GM12864 (cell line): ENCODE data around the gene KLRF1.
A peak's percentile ranks its signal among the peaks of the same experiment; 100 is the strongest.

Experiments
- DNase-seq: peaks from one replicate; pipeline ENCODE4 v3.0.0-alpha.2; 2011; ENCODE audit warnings: low read depth
- H3K4me3 ChIP-seq: 2 replicates; pipeline ENCODE4 v1.5.1; 2011; ENCODE audit warnings: mild to moderate bottlenecking, low read depth, low read length, control low read depth
- TF ChIP-seq, protein P1 (sequence below): IDR thresholded peaks from 2 replicates; pipeline ENCODE4 v1.5.1; 2011; ENCODE audit warnings: low read depth, mild to moderate bottlenecking, moderate library complexity, low read length, control low read depth, inconsistent platforms; ENCODE audit errors: missing control alignments

Gene KLRF1

DNA sequence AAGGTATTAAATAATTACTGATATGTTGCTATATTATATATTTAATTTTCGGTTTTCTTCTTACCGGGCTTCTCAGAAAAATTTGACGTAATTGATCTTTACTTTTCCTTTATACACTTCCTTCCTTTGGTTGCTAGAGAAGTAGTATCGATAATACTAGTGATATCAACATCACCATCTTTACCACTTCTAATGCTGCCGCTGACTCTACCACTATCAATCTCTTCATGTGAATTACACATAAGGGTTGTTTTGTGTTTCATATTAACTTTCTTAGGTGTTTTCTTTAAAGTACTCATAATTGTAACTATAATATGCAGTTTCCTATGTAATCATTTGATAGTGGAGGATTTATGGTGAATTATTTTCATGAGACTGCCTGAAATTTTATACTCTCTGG lies 30.9 kb upstream of the KLRF1 start:
- TF ChIP-seq, protein P1, sequence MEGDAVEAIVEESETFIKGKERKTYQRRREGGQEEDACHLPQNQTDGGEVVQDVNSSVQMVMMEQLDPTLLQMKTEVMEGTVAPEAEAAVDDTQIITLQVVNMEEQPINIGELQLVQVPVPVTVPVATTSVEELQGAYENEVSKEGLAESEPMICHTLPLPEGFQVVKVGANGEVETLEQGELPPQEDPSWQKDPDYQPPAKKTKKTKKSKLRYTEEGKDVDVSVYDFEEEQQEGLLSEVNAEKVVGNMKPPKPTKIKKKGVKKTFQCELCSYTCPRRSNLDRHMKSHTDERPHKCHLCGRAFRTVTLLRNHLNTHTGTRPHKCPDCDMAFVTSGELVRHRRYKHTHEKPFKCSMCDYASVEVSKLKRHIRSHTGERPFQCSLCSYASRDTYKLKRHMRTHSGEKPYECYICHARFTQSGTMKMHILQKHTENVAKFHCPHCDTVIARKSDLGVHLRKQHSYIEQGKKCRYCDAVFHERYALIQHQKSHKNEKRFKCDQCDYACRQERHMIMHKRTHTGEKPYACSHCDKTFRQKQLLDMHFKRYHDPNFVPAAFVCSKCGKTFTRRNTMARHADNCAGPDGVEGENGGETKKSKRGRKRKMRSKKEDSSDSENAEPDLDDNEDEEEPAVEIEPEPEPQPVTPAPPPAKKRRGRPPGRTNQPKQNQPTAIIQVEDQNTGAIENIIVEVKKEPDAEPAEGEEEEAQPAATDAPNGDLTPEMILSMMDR: no peak
- no peak overlapping the region for H3K4me3 ChIP-seq
- DNase-seq: no peak

DNA sequence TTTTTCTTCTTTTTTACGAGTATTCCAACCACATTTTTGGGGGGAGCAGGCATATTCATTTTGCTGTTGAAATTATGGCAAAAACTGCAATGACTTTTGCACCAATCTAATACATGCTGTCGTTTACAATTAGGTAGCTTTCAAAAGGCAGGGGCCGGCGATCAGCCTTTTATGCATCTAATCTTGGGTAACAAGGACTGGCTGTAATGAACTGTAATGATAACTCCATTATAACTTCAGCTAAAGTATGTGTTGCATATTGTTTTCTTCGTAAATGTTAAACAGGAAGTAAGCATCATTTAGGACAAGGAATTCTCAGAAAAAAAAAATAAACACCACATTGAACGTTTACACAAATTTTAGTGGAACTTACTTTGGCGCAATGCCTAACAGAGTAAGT lies 30.3 kb upstream of the KLRF1 start:
- no peak overlapping the region for H3K4me3 ChIP-seq
- DNase-seq: no peak
- TF ChIP-seq, protein P1: no peak

DNA sequence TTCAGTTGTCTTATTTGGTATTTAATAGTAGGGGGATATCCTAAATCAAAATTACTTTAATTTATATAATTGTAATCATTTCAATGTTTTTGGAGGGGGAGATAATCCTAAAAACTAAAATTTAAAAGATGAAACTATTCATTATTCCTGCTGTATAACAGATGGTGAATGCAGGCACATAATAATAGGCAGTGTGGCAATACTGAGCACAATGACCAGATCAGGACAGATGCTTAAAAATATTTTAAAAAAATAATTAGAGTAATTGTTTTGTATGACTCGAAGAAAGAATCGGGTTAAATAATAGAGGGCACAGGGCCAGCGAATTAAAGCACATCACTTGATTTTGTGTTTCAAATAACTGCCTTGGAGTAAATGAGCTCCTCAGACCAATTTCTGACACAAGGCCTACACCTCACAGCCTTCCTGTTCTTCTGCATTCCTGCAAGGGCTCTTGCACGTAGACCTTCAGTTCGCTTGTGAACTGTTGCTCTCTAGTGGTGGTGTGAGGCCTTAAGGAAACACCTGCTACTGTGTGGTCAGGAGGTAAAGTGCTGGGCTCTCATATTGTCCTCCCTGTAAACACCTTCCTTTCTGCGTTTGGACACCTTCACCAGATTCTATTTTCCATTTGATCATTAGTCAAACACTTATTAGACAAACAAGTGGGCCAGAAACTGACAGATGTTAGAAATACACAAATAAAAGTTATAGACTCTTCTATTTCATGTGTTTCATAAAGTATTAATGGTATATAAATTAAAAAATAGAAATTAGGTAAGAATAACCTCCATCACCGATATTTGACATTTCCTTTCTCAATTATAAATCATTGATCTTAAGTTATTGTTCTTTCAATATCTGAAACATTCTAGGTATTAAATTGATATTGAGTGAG lies 29.3 kb upstream of the KLRF1 start:
- H3K4me3 ChIP-seq: no peak overlapping the region
- TF ChIP-seq, protein P1: peak; percentile 86
- DNase-seq: peak; percentile 84

DNA sequence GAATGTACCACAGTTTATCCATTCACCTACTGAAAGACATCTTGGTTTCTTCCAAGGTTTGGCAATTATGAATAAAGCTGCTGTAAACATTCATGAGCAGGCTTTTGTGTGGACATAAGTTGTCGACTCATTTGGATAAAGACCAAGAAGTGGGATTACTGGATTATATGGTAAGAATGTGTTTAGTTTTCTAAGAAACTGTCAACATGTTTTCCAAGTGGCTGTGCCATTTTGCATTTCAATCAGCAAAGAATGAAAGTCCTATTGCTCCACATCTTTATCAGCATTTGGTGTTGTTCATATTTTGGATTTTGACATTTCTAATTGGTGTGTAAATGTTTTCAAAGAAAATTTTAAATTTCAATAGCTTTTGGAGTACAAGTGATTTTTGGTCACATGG lies 27.3 kb upstream of the KLRF1 start:
- TF ChIP-seq, protein P1: no peak
- H3K4me3 ChIP-seq: no peak overlapping the region
- no peak for DNase-seq

DNA sequence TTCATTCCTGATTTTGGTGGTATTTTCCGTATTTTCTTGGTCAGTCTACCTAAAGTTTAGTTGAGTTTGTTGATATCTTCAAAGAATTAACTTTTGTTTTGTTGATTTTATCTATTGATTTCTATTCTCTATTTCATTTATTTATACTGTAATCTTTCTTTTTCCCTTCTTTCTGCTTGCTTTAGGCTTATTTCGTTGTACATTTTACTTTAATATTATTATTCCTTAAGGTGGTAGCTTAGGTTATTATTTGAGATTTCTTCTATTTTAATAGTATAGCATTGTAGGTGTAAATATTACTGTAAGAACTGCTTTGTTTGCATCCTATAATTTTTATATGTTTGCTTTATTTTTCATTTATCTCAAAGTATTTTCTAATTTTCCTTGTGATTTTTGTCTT lies 21.4 kb upstream of the KLRF1 start:
- TF ChIP-seq, protein P1: no peak
- no peak for DNase-seq
- H3K4me3 ChIP-seq: no peak overlapping the region

DNA sequence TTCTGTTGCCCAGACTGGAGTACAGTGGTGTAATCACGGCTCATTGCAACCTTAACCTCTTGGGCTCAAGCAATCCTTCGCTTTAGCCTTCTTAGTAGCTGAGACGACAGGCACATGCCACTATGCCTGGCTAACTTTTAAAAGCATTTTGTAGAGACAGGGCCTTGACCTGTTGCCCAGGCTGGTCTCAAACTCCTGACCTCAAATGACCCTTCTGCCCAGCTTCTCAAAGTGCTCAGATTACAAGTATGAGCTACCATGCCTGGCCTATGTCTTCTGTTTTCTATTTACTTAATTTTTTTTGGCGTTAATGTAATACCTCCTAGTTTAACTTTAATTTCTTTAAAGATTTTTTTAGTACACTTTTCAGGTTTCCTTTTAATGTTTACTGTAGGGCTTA lies 20.6 kb upstream of the KLRF1 start:
- no peak for DNase-seq
- H3K4me3 ChIP-seq: no peak overlapping the region
- TF ChIP-seq, protein P1: no peak

DNA sequence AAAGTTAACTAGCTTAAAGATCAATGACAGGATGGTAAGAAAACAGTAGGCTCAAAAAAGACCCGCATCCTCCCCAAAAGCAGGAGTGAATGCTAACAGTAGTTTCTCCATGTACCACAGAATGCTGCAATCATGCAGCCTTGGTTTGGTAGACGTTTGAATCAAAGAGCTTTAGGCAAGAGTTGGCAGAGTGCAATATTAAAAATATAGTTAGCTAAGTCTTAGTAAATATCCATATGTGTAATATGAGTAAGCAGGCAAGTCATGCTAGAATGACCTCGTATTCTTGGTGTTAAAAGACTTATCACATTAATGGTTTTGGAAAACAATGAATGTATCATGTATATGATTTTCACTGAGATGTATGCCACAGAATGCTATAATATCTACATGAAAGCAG lies 18.8 kb upstream of the KLRF1 start:
- DNase-seq: no peak
- no peak overlapping the region for H3K4me3 ChIP-seq
- TF ChIP-seq, protein P1: no peak
